ENCODE data around the gene PTBP2.

Gene PTBP2

DNA sequence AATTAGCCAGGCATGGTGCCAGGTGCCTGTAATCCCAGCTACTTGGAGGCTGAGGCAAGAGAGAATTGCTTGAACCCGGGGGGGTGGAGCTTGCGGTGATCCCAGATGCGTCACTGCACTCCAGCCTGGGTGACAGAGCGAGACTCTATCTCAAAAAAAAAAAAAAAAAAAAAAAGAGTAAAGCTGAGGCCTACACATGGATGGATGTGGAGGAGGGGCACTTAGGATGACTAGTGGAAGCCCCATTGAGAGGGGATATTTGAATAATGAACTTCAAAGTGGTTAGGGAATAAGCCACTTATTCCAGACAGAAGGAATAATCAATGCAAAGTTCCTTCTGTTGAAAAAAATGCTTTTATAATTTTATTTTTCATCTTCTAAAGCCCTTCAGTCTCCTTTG, 51.4 kb downstream of the PTBP2 start:
- no peak overlapping the region for H3K4me3 ChIP-seq (ENCODE audit: low read length, poor library complexity, severe bottlenecking)
- peaks cover 30% of the 10 kb centered on the region for H4K20me1 ChIP-seq (ENCODE audit: insufficient read depth, low read length, poor library complexity, severe bottlenecking)
- H3K79me2 ChIP-seq (ENCODE audit: insufficient read depth, low read length): peaks cover 24% of the 10 kb centered on the region
- H2AFZ ChIP-seq (ENCODE audit: low read length): no peak overlapping the region
- no peaks in the 10 kb centered on the region for H3F3A ChIP-seq (ENCODE audit: low read depth)
- H3K9me2 ChIP-seq (replicated peaks; ENCODE audit: low read depth, low read length): no peaks in the 10 kb centered on the region
- peaks cover 78% of the 10 kb centered on the region for H3K36me3 ChIP-seq (ENCODE audit: insufficient read depth, low read length)
- H3K4me1 ChIP-seq (ENCODE audit: insufficient read depth, low read length, poor library complexity, severe bottlenecking): no peaks in the 10 kb centered on the region
- TF ChIP-seq EZH2phosphoT487 (IDR thresholded peaks at IDR 0.05; ENCODE audit: borderline replicate concordance): no peak
- TF ChIP-seq, protein P1, sequence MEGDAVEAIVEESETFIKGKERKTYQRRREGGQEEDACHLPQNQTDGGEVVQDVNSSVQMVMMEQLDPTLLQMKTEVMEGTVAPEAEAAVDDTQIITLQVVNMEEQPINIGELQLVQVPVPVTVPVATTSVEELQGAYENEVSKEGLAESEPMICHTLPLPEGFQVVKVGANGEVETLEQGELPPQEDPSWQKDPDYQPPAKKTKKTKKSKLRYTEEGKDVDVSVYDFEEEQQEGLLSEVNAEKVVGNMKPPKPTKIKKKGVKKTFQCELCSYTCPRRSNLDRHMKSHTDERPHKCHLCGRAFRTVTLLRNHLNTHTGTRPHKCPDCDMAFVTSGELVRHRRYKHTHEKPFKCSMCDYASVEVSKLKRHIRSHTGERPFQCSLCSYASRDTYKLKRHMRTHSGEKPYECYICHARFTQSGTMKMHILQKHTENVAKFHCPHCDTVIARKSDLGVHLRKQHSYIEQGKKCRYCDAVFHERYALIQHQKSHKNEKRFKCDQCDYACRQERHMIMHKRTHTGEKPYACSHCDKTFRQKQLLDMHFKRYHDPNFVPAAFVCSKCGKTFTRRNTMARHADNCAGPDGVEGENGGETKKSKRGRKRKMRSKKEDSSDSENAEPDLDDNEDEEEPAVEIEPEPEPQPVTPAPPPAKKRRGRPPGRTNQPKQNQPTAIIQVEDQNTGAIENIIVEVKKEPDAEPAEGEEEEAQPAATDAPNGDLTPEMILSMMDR (conservative IDR thresholded peaks at IDR 0.05; ENCODE audit: low read length): no peak
- no peaks in the 10 kb centered on the region for H3K9me3 ChIP-seq (ENCODE audit: insufficient read depth, low read depth, low read length)
- no peaks in the 10 kb centered on the region for H3K27me3 ChIP-seq (ENCODE audit: insufficient read depth, low read length, poor library complexity, severe bottlenecking)
- no peak overlapping the region for H3K4me2 ChIP-seq (ENCODE audit: low read depth, low read length, poor library complexity, severe bottlenecking)
- H3K9ac ChIP-seq (ENCODE audit: low read depth, low read length, poor library complexity, severe bottlenecking): no peak overlapping the region

DNA sequence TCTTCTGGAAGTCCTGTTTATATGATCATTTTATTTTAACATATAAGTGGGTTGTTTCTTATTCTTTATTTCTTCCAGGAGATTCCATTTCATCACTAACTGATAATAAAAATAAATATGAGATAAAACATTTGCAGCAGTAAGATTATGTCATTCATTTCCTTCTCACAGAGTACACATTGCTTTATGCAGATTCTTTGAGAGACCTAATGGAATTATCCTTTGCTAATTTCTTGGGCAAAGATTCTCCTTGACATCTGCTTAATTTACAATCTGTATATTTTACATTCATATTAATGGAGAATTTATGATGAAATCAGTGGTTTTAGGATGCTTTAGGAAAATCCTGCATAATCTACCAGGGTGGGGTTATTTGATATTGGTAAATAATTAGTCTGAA, 60.6 kb downstream of the PTBP2 start:
- H3K4me2 ChIP-seq (ENCODE audit: low read depth, low read length, poor library complexity, severe bottlenecking): no peak overlapping the region
- H3K27me3 ChIP-seq (ENCODE audit: insufficient read depth, low read length, poor library complexity, severe bottlenecking): no peaks in the 10 kb centered on the region
- no peaks in the 10 kb centered on the region for H3K79me2 ChIP-seq (ENCODE audit: insufficient read depth, low read length)
- H4K20me1 ChIP-seq (ENCODE audit: insufficient read depth, low read length, poor library complexity, severe bottlenecking): peaks cover under 1% of the 10 kb centered on the region
- H3K36me3 ChIP-seq (ENCODE audit: insufficient read depth, low read length): peaks cover 95% of the 10 kb centered on the region
- H3K4me1 ChIP-seq (ENCODE audit: insufficient read depth, low read length, poor library complexity, severe bottlenecking): no peaks in the 10 kb centered on the region
- H2AFZ ChIP-seq (ENCODE audit: low read length): no peak overlapping the region
- no peaks in the 10 kb centered on the region for H3K9me2 ChIP-seq (replicated peaks; ENCODE audit: low read depth, low read length)
- H3F3A ChIP-seq (ENCODE audit: low read depth): no peaks in the 10 kb centered on the region
- TF ChIP-seq EZH2phosphoT487 (IDR thresholded peaks at IDR 0.05; ENCODE audit: borderline replicate concordance): no peak
- TF ChIP-seq, protein P1 (conservative IDR thresholded peaks at IDR 0.05; ENCODE audit: low read length): no peak
- H3K4me3 ChIP-seq (ENCODE audit: low read length, poor library complexity, severe bottlenecking): no peak overlapping the region
- H3K9ac ChIP-seq (ENCODE audit: low read depth, low read length, poor library complexity, severe bottlenecking): no peak overlapping the region
- H3K9me3 ChIP-seq (ENCODE audit: insufficient read depth, low read depth, low read length): no peaks in the 10 kb centered on the region

DNA sequence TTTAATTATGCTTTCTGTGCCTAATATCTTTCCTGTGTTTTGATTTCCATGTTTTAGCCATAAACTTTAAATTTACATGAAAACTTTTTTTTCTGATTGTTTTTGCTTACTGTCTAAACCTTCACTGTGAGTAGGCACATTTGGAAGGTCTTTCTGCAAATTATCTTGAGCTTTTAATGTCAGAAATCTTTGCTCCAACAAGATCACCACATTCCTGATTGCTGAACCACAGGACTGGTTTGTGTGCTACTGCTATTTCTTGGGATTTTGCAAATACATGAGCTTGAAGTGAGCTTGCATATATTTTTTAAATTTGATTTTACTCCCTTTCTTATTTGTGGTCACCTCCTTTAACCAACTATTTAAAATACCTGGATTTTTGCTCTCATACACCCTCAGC, 61.3 kb downstream of the PTBP2 start:
- H3K9me3 ChIP-seq (ENCODE audit: insufficient read depth, low read depth, low read length): no peaks in the 10 kb centered on the region
- no peaks in the 10 kb centered on the region for H3F3A ChIP-seq (ENCODE audit: low read depth)
- peaks cover 95% of the 10 kb centered on the region for H3K36me3 ChIP-seq (ENCODE audit: insufficient read depth, low read length)
- no peaks in the 10 kb centered on the region for H3K4me1 ChIP-seq (ENCODE audit: insufficient read depth, low read length, poor library complexity, severe bottlenecking)
- no peaks in the 10 kb centered on the region for H3K27me3 ChIP-seq (ENCODE audit: insufficient read depth, low read length, poor library complexity, severe bottlenecking)
- no peaks in the 10 kb centered on the region for H4K20me1 ChIP-seq (ENCODE audit: insufficient read depth, low read length, poor library complexity, severe bottlenecking)
- no peak overlapping the region for H3K4me3 ChIP-seq (ENCODE audit: low read length, poor library complexity, severe bottlenecking)
- no peak for TF ChIP-seq EZH2phosphoT487 (IDR thresholded peaks at IDR 0.05; ENCODE audit: borderline replicate concordance)
- TF ChIP-seq, protein P1 (conservative IDR thresholded peaks at IDR 0.05; ENCODE audit: low read length): no peak
- H3K9ac ChIP-seq (ENCODE audit: low read depth, low read length, poor library complexity, severe bottlenecking): no peak overlapping the region
- no peaks in the 10 kb centered on the region for H3K79me2 ChIP-seq (ENCODE audit: insufficient read depth, low read length)
- H2AFZ ChIP-seq (ENCODE audit: low read length): no peak overlapping the region
- no peak overlapping the region for H3K4me2 ChIP-seq (ENCODE audit: low read depth, low read length, poor library complexity, severe bottlenecking)
- H3K9me2 ChIP-seq (replicated peaks; ENCODE audit: low read depth, low read length): no peaks in the 10 kb centered on the region

Measured in Loucy (cell line).